Trophoblast cell (in vitro differentiated cells and primary cell): ENCODE data around the gene TYR.
"Not testable (repeated sequence)": the region's sequence is repeated elsewhere in the genome, so short reads cannot be mapped to it uniquely, and the experiment has no call there.

ENCODE experiments used
- DNase-seq, 2 donors: peaks; one replicate each; pipeline ENCODE4 v3.0.0-alpha.2; 2016
- H2AFZ ChIP-seq: 2 replicates; pipeline ENCODE4 v1.6.1; 2013; ENCODE audit warnings: low read length, moderate library complexity, mild to moderate bottlenecking; ENCODE audit not compliant: insufficient read depth, poor library complexity
- H2AK5ac ChIP-seq: 2 replicates; pipeline ENCODE4 v1.6.1; 2013; ENCODE audit warnings: mild to moderate bottlenecking, low read length
- H2BK120ac ChIP-seq: 2 replicates; pipeline ENCODE4 v1.6.1; 2013; ENCODE audit warnings: low read length, mild to moderate bottlenecking, moderate library complexity; ENCODE audit not compliant: insufficient read depth, poor library complexity
- H2BK12ac ChIP-seq: 2 replicates; pipeline ENCODE4 v1.6.1; 2013; ENCODE audit warnings: mild to moderate bottlenecking, low read length, moderate library complexity
- H2BK5ac ChIP-seq: 2 replicates; pipeline ENCODE4 v1.6.1; 2013; ENCODE audit warnings: low read length, low read depth, moderate library complexity, mild to moderate bottlenecking; ENCODE audit not compliant: poor library complexity
- H3K14ac ChIP-seq: 2 replicates; pipeline ENCODE4 v1.6.1; 2013; ENCODE audit warnings: mild to moderate bottlenecking, low read length
- H3K18ac ChIP-seq: 2 replicates; pipeline ENCODE4 v1.6.1; 2013; ENCODE audit warnings: mild to moderate bottlenecking, low read length
- H3K23ac ChIP-seq: 2 replicates; pipeline ENCODE4 v1.6.1; 2013; ENCODE audit warnings: low read length
- H3K27ac ChIP-seq: 2 replicates; pipeline ENCODE4 v1.5.1; 2013; ENCODE audit warnings: low read depth, mild to moderate bottlenecking, inconsistent platforms, low read length, moderate library complexity
- H3K27me3 ChIP-seq: 2 replicates; pipeline ENCODE4 v1.6.1; 2013; ENCODE audit warnings: inconsistent platforms, mild to moderate bottlenecking, low read length, moderate library complexity; ENCODE audit not compliant: insufficient read depth
- H3K36me3 ChIP-seq, 2 experiments: 1 replicate in 1 of 2; 2 replicates in 1 of 2; pipeline ENCODE4 v1.6.1; 2013; ENCODE audit warnings: low read length in 2 of 2, mild to moderate bottlenecking in 2 of 2, moderate library complexity in 1 of 2; ENCODE audit not compliant: insufficient read depth in 2 of 2, control insufficient read depth in 1 of 2
- H3K4ac ChIP-seq: 2 replicates; pipeline ENCODE4 v1.6.1; 2013; ENCODE audit warnings: low read depth, mild to moderate bottlenecking, low read length, moderate library complexity
- H3K4me1 ChIP-seq, 2 experiments: 1 replicate in 1 of 2; 2 replicates in 1 of 2; pipeline ENCODE4 v1.6.1; 2013; ENCODE audit warnings: low read length in 2 of 2, mild to moderate bottlenecking in 2 of 2, moderate library complexity in 1 of 2; ENCODE audit not compliant: insufficient read depth in 2 of 2, control insufficient read depth in 1 of 2
- H3K4me2 ChIP-seq: 2 replicates; pipeline ENCODE4 v1.6.1; 2013; ENCODE audit warnings: inconsistent platforms, mild to moderate bottlenecking, low read length, moderate library complexity
- H3K4me3 ChIP-seq: 2 replicates; pipeline ENCODE4 v1.5.1; 2013; ENCODE audit warnings: mild to moderate bottlenecking, low read depth, low read length, inconsistent platforms
- H3K79me1 ChIP-seq: one replicate; pipeline ENCODE4 v1.6.1; 2013; ENCODE audit warnings: low read length
- H3K79me2 ChIP-seq: 2 replicates; pipeline ENCODE4 v1.6.1; 2013; ENCODE audit warnings: low read length, mild to moderate bottlenecking; ENCODE audit not compliant: control insufficient read depth, insufficient read depth, poor library complexity
- H3K9ac ChIP-seq: 2 replicates; pipeline ENCODE4 v1.6.1; 2013; ENCODE audit warnings: mild to moderate bottlenecking, low read length
- H3K9me3 ChIP-seq: 2 replicates; pipeline ENCODE4 v1.6.1; 2013; ENCODE audit warnings: low read depth, mild to moderate bottlenecking, control low read depth, inconsistent platforms, low read length; ENCODE audit not compliant: insufficient read depth
- H4K12ac ChIP-seq: 2 replicates; pipeline ENCODE4 v1.6.1; 2013; ENCODE audit warnings: low read depth, mild to moderate bottlenecking, low read length, moderate library complexity
- H4K8ac ChIP-seq: 2 replicates; pipeline ENCODE4 v1.6.1; 2013; ENCODE audit warnings: low read depth, mild to moderate bottlenecking, low read length, moderate library complexity
- H4K91ac ChIP-seq: one replicate; pipeline ENCODE4 v1.6.1; 2013; ENCODE audit warnings: low read depth, mild to moderate bottlenecking, low read length, moderate library complexity
- WGBS: extraction: QIAGEN DNeasy Blood & Tissue Kit; methylation state at CpG from one replicate; pipeline ENCODE4 v1.1.7; 2013; ENCODE audit warnings: missing lambda C conversion rate; ENCODE audit not compliant: insufficient read length, insufficient coverage; ENCODE audit errors: extremely low coverage; 5-methylcytosine and 5-hydroxymethylcytosine counted together

Gene TYR

GRCh38 chr11:89286601-89287000, 108.9 kb downstream of the TYR start:
- H3K27me3 ChIP-seq, H3K23ac ChIP-seq, H3K36me3 ChIP-seq, H3K4me2 ChIP-seq, H2BK12ac ChIP-seq, H2BK5ac ChIP-seq, H2BK120ac ChIP-seq, H3K14ac ChIP-seq, DNase-seq, H3K4ac ChIP-seq, H4K8ac ChIP-seq, H2AFZ ChIP-seq, H4K91ac ChIP-seq, H3K9me3 ChIP-seq, H3K79me2 ChIP-seq, H3K4me3 ChIP-seq, H2AK5ac ChIP-seq, H3K9ac ChIP-seq, H3K79me1 ChIP-seq, H3K27ac ChIP-seq, H3K18ac ChIP-seq, H4K12ac ChIP-seq, H3K4me1 ChIP-seq: not testable (repeated sequence)
- WGBS, result no CpG with 5 or more reads among the region's 1 CpG

GRCh38 chr11:89288004-89288403, 110.3 kb downstream of the TYR start:
- H2AK5ac ChIP-seq, H2BK5ac ChIP-seq, H4K91ac ChIP-seq, H3K36me3 ChIP-seq, H2BK12ac ChIP-seq, H2BK120ac ChIP-seq, H3K14ac ChIP-seq, H3K4me3 ChIP-seq, H3K79me1 ChIP-seq, H3K9me3 ChIP-seq, H2AFZ ChIP-seq, H3K4me2 ChIP-seq, H3K27ac ChIP-seq, H3K79me2 ChIP-seq, H3K4me1 ChIP-seq, DNase-seq, H3K23ac ChIP-seq, H3K9ac ChIP-seq, H4K8ac ChIP-seq, H3K18ac ChIP-seq, H4K12ac ChIP-seq, H3K4ac ChIP-seq, H3K27me3 ChIP-seq: not testable (repeated sequence)
- no CpG with 5 or more reads among the region's 3 CpGs for WGBS

DNA sequence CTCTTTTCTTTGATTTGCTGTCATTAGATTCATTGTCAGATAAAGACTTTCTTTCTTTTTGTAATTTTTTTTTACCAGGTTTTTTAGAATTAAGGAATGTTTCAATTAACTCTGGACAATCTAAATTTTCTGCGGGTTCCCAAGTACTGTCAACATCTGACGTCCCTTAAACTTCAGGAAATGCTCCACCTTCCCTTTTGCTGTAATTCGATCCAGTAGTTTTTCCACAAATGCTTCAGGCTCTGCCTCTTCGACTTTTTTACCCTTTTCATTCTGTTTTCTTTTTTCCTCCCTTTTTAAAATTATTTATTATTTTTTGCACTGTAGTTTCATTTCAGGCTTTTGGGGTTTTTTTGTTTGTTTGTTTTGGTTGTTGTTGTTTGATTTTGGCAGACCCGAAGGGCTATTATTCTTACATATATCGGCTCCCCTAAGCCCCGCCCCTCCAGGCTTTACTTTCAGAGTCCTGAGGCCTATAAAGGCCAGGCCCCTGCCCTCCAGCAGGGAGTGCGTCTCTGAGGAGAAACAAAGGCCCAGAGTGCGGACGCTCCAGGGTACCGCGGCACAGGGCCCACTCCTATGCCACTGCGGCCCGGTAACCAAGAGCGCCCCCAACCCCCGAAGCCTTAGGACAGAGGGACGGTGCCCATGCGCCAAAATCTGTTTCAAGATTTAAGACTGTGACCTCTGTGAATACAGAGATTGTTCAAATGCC, 116.4 kb downstream of the TYR start:
- H3K4me3 ChIP-seq, result no peak overlapping the region
- no peak overlapping the region for H3K4ac ChIP-seq
- H3K14ac ChIP-seq, result no peak overlapping the region
- no peak overlapping the region for H2AK5ac ChIP-seq
- peak overlapping the region; percentile 96 for H2AFZ ChIP-seq
- H2BK5ac ChIP-seq, result peak overlapping the region; percentile 26
- peak overlapping the region; percentile 46 for H3K4me2 ChIP-seq
- DNase-seq, result no peak
- no peaks in the 10 kb centered on the region for H3K9me3 ChIP-seq
- peak overlapping the region; percentile 77 for H4K91ac ChIP-seq
- H3K27ac ChIP-seq, result no peak overlapping the region
- H2BK12ac ChIP-seq, result no peak overlapping the region
- H2BK120ac ChIP-seq, result no peak overlapping the region
- peaks cover 0 to 2% of the 10 kb centered on the region in 2 experiments for H3K4me1 ChIP-seq
- no peak overlapping the region for H3K9ac ChIP-seq
- peaks cover 2% of the 10 kb centered on the region for H3K79me1 ChIP-seq
- peak overlapping the region; percentile 54 for H4K8ac ChIP-seq
- no peak overlapping the region for H3K23ac ChIP-seq
- H3K18ac ChIP-seq, result no peak overlapping the region
- H4K12ac ChIP-seq, result peak overlapping the region; percentile 70
- no peaks in the 10 kb centered on the region for H3K36me3 ChIP-seq
- H3K27me3 ChIP-seq, result no peaks in the 10 kb centered on the region
- no CpG with 5 or more reads among the region's 18 CpGs for WGBS
- H3K79me2 ChIP-seq, result no peaks in the 10 kb centered on the region

DNA sequence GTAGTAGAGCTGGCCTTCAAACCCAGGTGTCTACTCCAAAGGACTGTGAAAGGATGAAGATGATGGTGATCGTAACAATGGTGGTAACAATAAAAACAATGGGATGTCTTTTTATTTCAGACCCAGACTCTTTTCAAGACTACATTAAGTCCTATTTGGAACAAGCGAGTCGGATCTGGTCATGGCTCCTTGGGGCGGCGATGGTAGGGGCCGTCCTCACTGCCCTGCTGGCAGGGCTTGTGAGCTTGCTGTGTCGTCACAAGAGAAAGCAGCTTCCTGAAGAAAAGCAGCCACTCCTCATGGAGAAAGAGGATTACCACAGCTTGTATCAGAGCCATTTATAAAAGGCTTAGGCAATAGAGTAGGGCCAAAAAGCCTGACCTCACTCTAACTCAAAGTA, 117.3 kb downstream of the TYR start:
- not testable (repeated sequence) for H2BK12ac ChIP-seq, H3K27me3 ChIP-seq, DNase-seq, H3K4ac ChIP-seq, H3K4me2 ChIP-seq, H3K14ac ChIP-seq, H3K9me3 ChIP-seq, H2BK120ac ChIP-seq, H2AK5ac ChIP-seq, H4K12ac ChIP-seq, H2AFZ ChIP-seq, H2BK5ac ChIP-seq, H3K4me3 ChIP-seq, H3K79me1 ChIP-seq, H3K9ac ChIP-seq, H4K91ac ChIP-seq, H3K79me2 ChIP-seq, H4K8ac ChIP-seq, H3K4me1 ChIP-seq, H3K36me3 ChIP-seq, H3K23ac ChIP-seq, H3K27ac ChIP-seq, H3K18ac ChIP-seq
- no CpG with 5 or more reads among the region's 7 CpGs for WGBS
